ENCODE results near the gene ACOT12. TPM values are rescaled to one million over a fixed set of nuclear protein-coding genes. Genes with fewer than 3 reads are reported as not detected.

ACOT12 gene
- total RNA-seq, 2 experiments from 2014 or later: not detected

- CTCF ChIA-PET: no interaction called here
- peaks cover 12% of the 10 kb centered on the region for H3K4me1 Mint-ChIP-seq (ENCODE audit: low read depth)
- H3K27me3 Mint-ChIP-seq (ENCODE audit: low read depth): peaks cover 44% of the 10 kb centered on the region
- no peak overlapping the region for H3K4me3 Mint-ChIP-seq
- intact Hi-C loops (cut with micrococcal nuclease): no loop called here
- no peak overlapping the region for H3K27ac Mint-ChIP-seq
- no peak for DNase-seq
- H3K36me3 Mint-ChIP-seq (ENCODE audit: low read depth): no peaks in the 10 kb centered on the region
- no peaks in the 10 kb centered on the region for H3K9me3 Mint-ChIP-seq
Measured at GRCh38 chr5:81397176-81397575, 3.2 kb upstream of the ACOT12 start.

DNA sequence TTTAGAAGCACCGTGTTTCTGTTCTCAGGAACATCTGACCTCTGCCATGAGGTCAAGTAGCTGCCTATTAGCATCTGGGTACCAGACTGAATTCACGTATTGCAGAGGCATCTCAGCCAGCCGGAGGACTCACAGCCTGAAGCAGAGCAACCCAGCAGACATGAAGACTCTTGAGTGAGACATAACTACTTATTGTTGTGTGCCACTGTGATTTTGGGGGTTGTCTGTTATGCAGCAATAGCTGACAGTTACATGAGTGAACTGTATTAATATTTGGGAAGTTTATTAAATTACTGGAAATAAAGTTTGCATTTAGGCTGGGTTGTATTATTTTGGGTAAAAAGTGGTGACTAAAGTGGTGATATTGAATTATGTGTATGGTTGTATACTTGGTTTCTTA is 1.3 kb upstream of the ACOT12 start:
- no peaks in the 10 kb centered on the region for H3K9me3 Mint-ChIP-seq
- no peak for DNase-seq
- peaks cover 48% of the 10 kb centered on the region for H3K27me3 Mint-ChIP-seq (ENCODE audit: low read depth)
- CTCF ChIA-PET: interaction anchor here (0.9 kb wide), 1 partner anchor 13 kb away, joined by 3 read pairs; no protein-coding TSS in a partner anchor
- peaks cover 10% of the 10 kb centered on the region for H3K4me1 Mint-ChIP-seq (ENCODE audit: low read depth)
- no peaks in the 10 kb centered on the region for H3K36me3 Mint-ChIP-seq (ENCODE audit: low read depth)
- H3K4me3 Mint-ChIP-seq: no peak overlapping the region
- no peak overlapping the region for H3K27ac Mint-ChIP-seq
- intact Hi-C loops (cut with micrococcal nuclease): no loop called here

- H3K4me3 Mint-ChIP-seq: peak overlapping the region; percentile 48
- H3K36me3 Mint-ChIP-seq (ENCODE audit: low read depth): no peaks in the 10 kb centered on the region
- no peak overlapping the region for H3K27ac Mint-ChIP-seq
- H3K9me3 Mint-ChIP-seq: no peaks in the 10 kb centered on the region
- DNase-seq: no peak
- H3K4me1 Mint-ChIP-seq (ENCODE audit: low read depth): peaks cover 10% of the 10 kb centered on the region
- intact Hi-C loops (cut with micrococcal nuclease): no loop called here
- CTCF ChIA-PET: interaction anchor here (0.6 to 1.1 kb wide), 2 partner anchors 8 to 380 kb away, joined by 4 to 6 read pairs; no protein-coding TSS in a partner anchor
- H3K27me3 Mint-ChIP-seq (ENCODE audit: low read depth): peaks cover 50% of the 10 kb centered on the region
Measured at GRCh38 chr5:81393430-81393782, 528 bp downstream of the ACOT12 start.

DNA sequence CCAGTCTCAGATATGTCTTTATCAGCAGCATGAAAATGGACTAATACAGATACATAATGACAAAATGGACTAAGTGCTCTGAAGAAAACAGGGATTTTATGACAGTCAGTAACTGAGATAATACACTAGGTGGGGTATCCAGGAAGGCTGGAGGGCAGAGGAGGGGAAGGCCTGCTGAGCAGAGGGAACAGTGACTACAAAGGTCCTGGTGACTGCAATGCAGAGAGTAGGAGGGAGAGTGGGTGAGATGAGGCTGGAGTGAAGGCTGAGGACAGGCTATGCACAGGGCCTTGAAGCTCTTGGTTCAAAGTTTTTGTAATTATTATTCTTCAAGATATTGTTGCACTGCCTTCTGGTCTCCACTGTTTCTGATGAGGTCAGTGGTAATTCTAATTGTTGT is 4.9 kb downstream of the ACOT12 start:
- CTCF ChIA-PET: no interaction called here

GRCh38 chr5:81388169-81388568 is 5.8 kb downstream of the ACOT12 start:
- Mint-ChIP-seq H3K4me3 (no peak overlapping the region), H3K9me3 (no peaks in the 10 kb centered on the region), H3K27me3 (ENCODE audit: low read depth) (peaks cover 23% of the 10 kb centered on the region), H3K36me3 (ENCODE audit: low read depth) (no peaks in the 10 kb centered on the region), H3K4me1 (ENCODE audit: low read depth) (peaks cover 3% of the 10 kb centered on the region), H3K27ac (no peak overlapping the region)
- intact Hi-C loops (cut with micrococcal nuclease): no loop called here
- CTCF ChIA-PET: no interaction called here
- no peak for DNase-seq

More for the DNA sequence above, 4.9 kb downstream of the ACOT12 start:
- intact Hi-C loops (cut with micrococcal nuclease): no loop called here
- H3K4me1 Mint-ChIP-seq (ENCODE audit: low read depth): peaks cover 7% of the 10 kb centered on the region
- peaks cover 28% of the 10 kb centered on the region for H3K27me3 Mint-ChIP-seq (ENCODE audit: low read depth)
- no peaks in the 10 kb centered on the region for H3K36me3 Mint-ChIP-seq (ENCODE audit: low read depth)
- no peaks in the 10 kb centered on the region for H3K9me3 Mint-ChIP-seq
- no peak for DNase-seq
- no peak overlapping the region for H3K27ac Mint-ChIP-seq
- H3K4me3 Mint-ChIP-seq: no peak overlapping the region

DNA sequence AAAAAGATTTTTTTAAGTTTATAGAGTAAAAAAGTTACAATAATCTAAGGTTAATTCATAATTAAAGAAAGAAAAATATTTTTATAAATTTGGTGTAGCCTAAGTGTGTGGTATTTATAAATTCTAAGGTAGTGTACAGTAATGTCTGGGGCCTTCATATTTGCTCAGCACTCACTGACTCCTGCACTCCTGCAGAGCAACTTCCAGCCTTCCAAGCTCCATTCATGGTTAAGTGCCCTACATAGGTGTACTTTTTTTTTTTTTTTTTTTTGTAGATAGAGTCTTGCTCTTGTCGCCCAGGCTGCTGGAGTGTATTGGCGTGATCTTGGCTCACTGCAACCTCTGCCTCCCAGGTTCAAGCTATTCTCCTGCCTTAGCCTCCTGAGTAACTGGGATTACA is 10.1 kb downstream of the ACOT12 start:
- CTCF ChIA-PET: no interaction called here
- no peaks in the 10 kb centered on the region for H3K9me3 Mint-ChIP-seq
- intact Hi-C loops (cut with micrococcal nuclease): no loop called here
- no peaks in the 10 kb centered on the region for H3K4me1 Mint-ChIP-seq (ENCODE audit: low read depth)
- H3K27me3 Mint-ChIP-seq (ENCODE audit: low read depth): peaks cover 4% of the 10 kb centered on the region
- no peaks in the 10 kb centered on the region for H3K36me3 Mint-ChIP-seq (ENCODE audit: low read depth)
- no peak overlapping the region for H3K4me3 Mint-ChIP-seq
- no peak overlapping the region for H3K27ac Mint-ChIP-seq
- DNase-seq: no peak

- CTCF ChIA-PET: no interaction called here
- no peak overlapping the region for H3K4me3 Mint-ChIP-seq
- H3K27ac Mint-ChIP-seq: no peak overlapping the region
- H3K4me1 Mint-ChIP-seq (ENCODE audit: low read depth): no peaks in the 10 kb centered on the region
- no peak for DNase-seq
- no peaks in the 10 kb centered on the region for H3K36me3 Mint-ChIP-seq (ENCODE audit: low read depth)
- H3K27me3 Mint-ChIP-seq (ENCODE audit: low read depth): peaks cover 1% of the 10 kb centered on the region
- intact Hi-C loops (cut with micrococcal nuclease): no loop called here
- H3K9me3 Mint-ChIP-seq: no peaks in the 10 kb centered on the region
Measured at GRCh38 chr5:81371354-81371876, 22.5 kb downstream of the ACOT12 start.

- DNase-seq: no peak
- H3K27me3 Mint-ChIP-seq (ENCODE audit: low read depth): peaks cover 1% of the 10 kb centered on the region
- H3K36me3 Mint-ChIP-seq (ENCODE audit: low read depth): no peaks in the 10 kb centered on the region
- H3K4me1 Mint-ChIP-seq (ENCODE audit: low read depth): no peaks in the 10 kb centered on the region
- H3K27ac Mint-ChIP-seq: no peak overlapping the region
- no peaks in the 10 kb centered on the region for H3K9me3 Mint-ChIP-seq
- CTCF ChIA-PET: no interaction called here
- intact Hi-C loops (cut with micrococcal nuclease): no loop called here
- H3K4me3 Mint-ChIP-seq: no peak overlapping the region
Measured at GRCh38 chr5:81370912-81371311, 23.0 kb downstream of the ACOT12 start.

GRCh38 chr5:81365541-81365940 is 28.4 kb downstream of the ACOT12 start:
- H3K4me1 Mint-ChIP-seq (ENCODE audit: low read depth): no peaks in the 10 kb centered on the region
- H3K4me3 Mint-ChIP-seq: no peak overlapping the region
- intact Hi-C loops (cut with micrococcal nuclease): no loop called here
- CTCF ChIA-PET: interaction anchor here (0.6 kb wide), 1 partner anchor 108 kb away, joined by 3 read pairs; no protein-coding TSS in a partner anchor
- H3K36me3 Mint-ChIP-seq (ENCODE audit: low read depth): no peaks in the 10 kb centered on the region
- no peaks in the 10 kb centered on the region for H3K27me3 Mint-ChIP-seq (ENCODE audit: low read depth)
- no peak overlapping the region for H3K27ac Mint-ChIP-seq
- no peak for DNase-seq
- no peaks in the 10 kb centered on the region for H3K9me3 Mint-ChIP-seq

GRCh38 chr5:81363093-81363871 is 30.7 kb downstream of the ACOT12 start:
- H3K4me3 Mint-ChIP-seq: no peak overlapping the region
- intact Hi-C loops (cut with micrococcal nuclease): no loop called here
- H3K27me3 Mint-ChIP-seq (ENCODE audit: low read depth): no peaks in the 10 kb centered on the region
- no peak overlapping the region for H3K27ac Mint-ChIP-seq
- H3K9me3 Mint-ChIP-seq: no peaks in the 10 kb centered on the region
- no peaks in the 10 kb centered on the region for H3K4me1 Mint-ChIP-seq (ENCODE audit: low read depth)
- DNase-seq: no peak
- CTCF ChIA-PET: interaction anchor here (1.2 kb wide), 1 partner anchor 9 kb away, joined by 4 read pairs; no protein-coding TSS in a partner anchor
- H3K36me3 Mint-ChIP-seq (ENCODE audit: low read depth): no peaks in the 10 kb centered on the region

- Mint-ChIP-seq H3K9me3 (no peaks in the 10 kb centered on the region), H3K27me3 (ENCODE audit: low read depth) (no peaks in the 10 kb centered on the region), H3K27ac (no peak overlapping the region), H3K4me1 (ENCODE audit: low read depth) (no peaks in the 10 kb centered on the region), H3K4me3 (no peak overlapping the region), H3K36me3 (ENCODE audit: low read depth) (no peaks in the 10 kb centered on the region)
- intact Hi-C loops (cut with micrococcal nuclease): no loop called here
- CTCF ChIA-PET: no interaction called here
- DNase-seq: no peak
Measured at GRCh38 chr5:81361600-81361999, 32.3 kb downstream of the ACOT12 start.

- Mint-ChIP-seq H3K9me3 (no peaks in the 10 kb centered on the region), H3K27ac (no peak overlapping the region), H3K27me3 (ENCODE audit: low read depth) (no peaks in the 10 kb centered on the region), H3K4me1 (ENCODE audit: low read depth) (no peaks in the 10 kb centered on the region), H3K36me3 (ENCODE audit: low read depth) (no peaks in the 10 kb centered on the region), H3K4me3 (no peak overlapping the region)
- CTCF ChIA-PET: no interaction called here
- intact Hi-C loops (cut with micrococcal nuclease): no loop called here
- DNase-seq: no peak
Measured at GRCh38 chr5:81360640-81361039, 33.3 kb downstream of the ACOT12 start.

DNA sequence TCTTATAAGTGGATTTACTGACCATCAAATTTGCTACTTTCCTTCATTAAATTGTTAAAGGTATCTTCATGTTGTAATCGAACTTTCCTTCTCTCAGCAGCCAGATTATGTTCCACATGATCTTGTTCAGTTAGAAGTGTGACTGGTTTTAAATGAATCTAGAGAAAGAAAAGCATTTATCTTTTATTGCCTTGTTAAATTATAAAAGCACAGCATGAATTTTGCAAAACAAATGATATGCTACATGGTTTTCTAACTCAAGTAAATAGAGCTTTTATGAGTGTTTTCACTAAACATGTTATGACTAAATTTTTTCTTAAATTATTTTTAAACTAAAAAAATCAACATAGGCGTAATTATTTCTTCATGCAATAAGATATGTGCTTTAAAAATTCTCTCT is 34.1 kb downstream of the ACOT12 start:
- Mint-ChIP-seq H3K4me3 (no peak overlapping the region), H3K4me1 (ENCODE audit: low read depth) (no peaks in the 10 kb centered on the region), H3K27ac (no peak overlapping the region), H3K27me3 (ENCODE audit: low read depth) (no peaks in the 10 kb centered on the region), H3K36me3 (ENCODE audit: low read depth) (no peaks in the 10 kb centered on the region), H3K9me3 (no peaks in the 10 kb centered on the region)
- no peak for DNase-seq
- intact Hi-C loops (cut with micrococcal nuclease): no loop called here
- CTCF ChIA-PET: no interaction called here

Data from activated naive CD4-positive, alpha-beta T cell treated with anti-CD3 and anti-CD28 coated beads for 36 hours (primary cell).